ENCODE results near the gene DIP2B. TPM values are rescaled to one million over a fixed set of nuclear protein-coding genes. Genes with fewer than 3 reads are reported as not detected.

The DIP2B gene
- total RNA-seq, 6 donors from 2014 or later = 26.1 to 54.5 (median 29.4) TPM

GRCh38 chr12:50615907-50616296, 111.1 kb downstream of the DIP2B start:
- no peak for DNase-seq
- no peak overlapping the region for H3K27ac ChIP-seq
- H3K36me3 ChIP-seq = no peaks in the 10 kb centered on the region
- WGBS, 2 donors = 91 to 100% methylated on average over 1 of the region's 1 CpG
- H3K9me3 ChIP-seq = no peaks in the 10 kb centered on the region
- no peaks in the 10 kb centered on the region for H3K27me3 ChIP-seq
- H3K4me3 ChIP-seq = no peak overlapping the region
- no peak for ATAC-seq (ENCODE audit: low FRiP score in 2 of 2)
- TF ChIP-seq, protein P1, sequence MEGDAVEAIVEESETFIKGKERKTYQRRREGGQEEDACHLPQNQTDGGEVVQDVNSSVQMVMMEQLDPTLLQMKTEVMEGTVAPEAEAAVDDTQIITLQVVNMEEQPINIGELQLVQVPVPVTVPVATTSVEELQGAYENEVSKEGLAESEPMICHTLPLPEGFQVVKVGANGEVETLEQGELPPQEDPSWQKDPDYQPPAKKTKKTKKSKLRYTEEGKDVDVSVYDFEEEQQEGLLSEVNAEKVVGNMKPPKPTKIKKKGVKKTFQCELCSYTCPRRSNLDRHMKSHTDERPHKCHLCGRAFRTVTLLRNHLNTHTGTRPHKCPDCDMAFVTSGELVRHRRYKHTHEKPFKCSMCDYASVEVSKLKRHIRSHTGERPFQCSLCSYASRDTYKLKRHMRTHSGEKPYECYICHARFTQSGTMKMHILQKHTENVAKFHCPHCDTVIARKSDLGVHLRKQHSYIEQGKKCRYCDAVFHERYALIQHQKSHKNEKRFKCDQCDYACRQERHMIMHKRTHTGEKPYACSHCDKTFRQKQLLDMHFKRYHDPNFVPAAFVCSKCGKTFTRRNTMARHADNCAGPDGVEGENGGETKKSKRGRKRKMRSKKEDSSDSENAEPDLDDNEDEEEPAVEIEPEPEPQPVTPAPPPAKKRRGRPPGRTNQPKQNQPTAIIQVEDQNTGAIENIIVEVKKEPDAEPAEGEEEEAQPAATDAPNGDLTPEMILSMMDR (IDR thresholded peaks at IDR 0.05) = no peak
- TF ChIP-seq EP300 (IDR thresholded peaks at IDR 0.05) (no peak), POLR2AphosphoS5 (IDR thresholded peaks at IDR 0.05) (no peak), POLR2A (IDR thresholded peaks at IDR 0.05) (no peak)
- H3K4me1 ChIP-seq = peaks cover 0 to 27% (median 14%) of the 10 kb centered on the region in 4 donors

GRCh38 chr12:50617657-50618056, 112.9 kb downstream of the DIP2B start:
- H3K27me3 ChIP-seq = no peaks in the 10 kb centered on the region
- WGBS, 2 donors = 28 to 43% methylated on average over 2 of the region's 2 CpGs
- no peaks in the 10 kb centered on the region for H3K9me3 ChIP-seq
- peaks cover 7 to 31% (median 24%) of the 10 kb centered on the region in 4 donors for H3K4me1 ChIP-seq
- no peaks in the 10 kb centered on the region for H3K36me3 ChIP-seq
- H3K27ac ChIP-seq = no peak overlapping the region
- no peak for ATAC-seq (ENCODE audit: low FRiP score in 2 of 2)
- TF ChIP-seq EP300 (IDR thresholded peaks at IDR 0.05) = no peak
- no peak for TF ChIP-seq POLR2AphosphoS5 (IDR thresholded peaks at IDR 0.05)
- TF ChIP-seq POLR2A (IDR thresholded peaks at IDR 0.05) = no peak
- TF ChIP-seq, protein P1 (IDR thresholded peaks at IDR 0.05) = no peak
- no peak for DNase-seq
- no peak overlapping the region for H3K4me3 ChIP-seq

- Histone ChIP-seq H3K36me3 (no peaks in the 10 kb centered on the region), H3K4me1 (peaks cover 10 to 32% (median 27%) of the 10 kb centered on the region in 4 donors), H3K27ac (no peak overlapping the region), H3K27me3 (no peaks in the 10 kb centered on the region), H3K4me3 (no peak overlapping the region), H3K9me3 (no peaks in the 10 kb centered on the region)
- no peak for TF ChIP-seq POLR2A (IDR thresholded peaks at IDR 0.05)
- TF ChIP-seq, protein P1 (IDR thresholded peaks at IDR 0.05) = no peak
- no peak for TF ChIP-seq EP300 (IDR thresholded peaks at IDR 0.05)
- no peak for TF ChIP-seq POLR2AphosphoS5 (IDR thresholded peaks at IDR 0.05)
- WGBS, 2 donors = 76 to 89% methylated on average over 7 of the region's 7 CpGs
- DNase-seq (no peak), ATAC-seq (ENCODE audit: low FRiP score in 2 of 2) (peak in 1 of 2 donors; percentile 77)
Observed at GRCh38 chr12:50618864-50619609, 114.3 kb downstream of the DIP2B start.

GRCh38 chr12:50619610-50619958, 114.8 kb downstream of the DIP2B start:
- H3K27ac ChIP-seq = no peak overlapping the region
- H3K4me3 ChIP-seq = no peak overlapping the region
- WGBS, 2 donors = 91% methylated on average over 2 of the region's 2 CpGs
- H3K4me1 ChIP-seq = peaks cover 10 to 33% (median 26%) of the 10 kb centered on the region in 4 donors
- no peaks in the 10 kb centered on the region for H3K36me3 ChIP-seq
- TF ChIP-seq POLR2AphosphoS5 (IDR thresholded peaks at IDR 0.05) (no peak), EP300 (IDR thresholded peaks at IDR 0.05) (no peak), POLR2A (IDR thresholded peaks at IDR 0.05) (no peak)
- TF ChIP-seq, protein P1 (IDR thresholded peaks at IDR 0.05) = no peak
- no peaks in the 10 kb centered on the region for H3K27me3 ChIP-seq
- DNase-seq = no peak
- no peaks in the 10 kb centered on the region for H3K9me3 ChIP-seq
- no peak for ATAC-seq (ENCODE audit: low FRiP score in 2 of 2)

Measured in upper lobe of left lung (tissue), 6 donors.